ENCODE results near the gene GALNT17. TPM values are rescaled to one million over a fixed set of nuclear protein-coding genes. Genes with fewer than 3 reads are reported as not detected.

Gene GALNT17
- polyA plus RNA-seq, 1 donor (not counting 4 experiments of a cell fraction or from before 2014, with no cell fraction given), result not detected

DNA sequence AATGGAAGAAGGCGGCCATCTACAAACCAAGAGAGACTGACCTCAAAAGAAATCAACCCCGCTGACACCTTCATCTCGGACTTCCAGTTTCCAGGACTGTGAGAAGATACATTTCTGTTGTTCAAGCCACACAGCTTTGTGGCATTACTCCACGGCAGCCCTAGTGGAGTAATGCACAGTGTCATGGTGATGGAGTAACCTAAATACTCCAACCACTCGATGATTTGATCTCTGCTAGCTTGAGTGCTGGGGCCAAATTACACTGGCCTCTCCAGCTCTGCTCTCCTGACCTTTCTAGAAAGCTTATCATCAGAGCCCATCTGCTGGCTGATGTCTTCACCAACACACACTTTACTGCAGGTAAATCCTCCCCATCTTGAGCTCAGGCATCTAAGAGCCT, 52.2 kb downstream of the GALNT17 start:
- Histone ChIP-seq H3K79me2 (ENCODE audit: control insufficient read depth, insufficient read depth, low read length) (no peaks in the 10 kb centered on the region), H3K27ac (ENCODE audit: control insufficient read depth, insufficient read depth, low read length) (no peak overlapping the region), H4K20me1 (ENCODE audit: control insufficient read depth, extremely low read depth, insufficient read depth, low read length) (no peaks in the 10 kb centered on the region), H3K4me2 (ENCODE audit: control insufficient read depth, extremely low read depth, insufficient read depth, low read depth, low read length) (no peak overlapping the region), H2AFZ (ENCODE audit: control insufficient read depth, low read length) (no peak overlapping the region), H3K36me3 (ENCODE audit: control insufficient read depth in 2 of 2, extremely low read depth in 1 of 2, insufficient read depth in 2 of 2, low read length in 2 of 2) (no peaks in the 10 kb centered on the region), H3K9me3 (ENCODE audit: control insufficient read depth, low read depth, low read length) (no peaks in the 10 kb centered on the region), H3K9me1 (ENCODE audit: control insufficient read depth, extremely low read depth, insufficient read depth, low read length) (no peaks in the 10 kb centered on the region), H3K4me3 (ENCODE audit: control insufficient read depth in 2 of 3, extremely low read depth in 1 of 3, insufficient read depth in 2 of 3, low read depth in 1 of 3, low read length in 3 of 3) (no peak overlapping the region), H3K27me3 (ENCODE audit: control insufficient read depth, extremely low read depth, insufficient read depth, low read length) (no peaks in the 10 kb centered on the region), H3K9ac (ENCODE audit: control insufficient read depth, extremely low read depth, insufficient read depth, low read length) (no peak overlapping the region), H3K4me1 (ENCODE audit: control insufficient read depth, extremely low read depth, insufficient read depth, low read length) (no peaks in the 10 kb centered on the region)
- FAIRE-seq, result no peak
- dilution Hi-C loops (cut with MboI; ENCODE audit: extremely low pct_ligation_motif_present, low sequenced_read_pairs), result no loop called here
- TF ChIP-seq, protein P1, sequence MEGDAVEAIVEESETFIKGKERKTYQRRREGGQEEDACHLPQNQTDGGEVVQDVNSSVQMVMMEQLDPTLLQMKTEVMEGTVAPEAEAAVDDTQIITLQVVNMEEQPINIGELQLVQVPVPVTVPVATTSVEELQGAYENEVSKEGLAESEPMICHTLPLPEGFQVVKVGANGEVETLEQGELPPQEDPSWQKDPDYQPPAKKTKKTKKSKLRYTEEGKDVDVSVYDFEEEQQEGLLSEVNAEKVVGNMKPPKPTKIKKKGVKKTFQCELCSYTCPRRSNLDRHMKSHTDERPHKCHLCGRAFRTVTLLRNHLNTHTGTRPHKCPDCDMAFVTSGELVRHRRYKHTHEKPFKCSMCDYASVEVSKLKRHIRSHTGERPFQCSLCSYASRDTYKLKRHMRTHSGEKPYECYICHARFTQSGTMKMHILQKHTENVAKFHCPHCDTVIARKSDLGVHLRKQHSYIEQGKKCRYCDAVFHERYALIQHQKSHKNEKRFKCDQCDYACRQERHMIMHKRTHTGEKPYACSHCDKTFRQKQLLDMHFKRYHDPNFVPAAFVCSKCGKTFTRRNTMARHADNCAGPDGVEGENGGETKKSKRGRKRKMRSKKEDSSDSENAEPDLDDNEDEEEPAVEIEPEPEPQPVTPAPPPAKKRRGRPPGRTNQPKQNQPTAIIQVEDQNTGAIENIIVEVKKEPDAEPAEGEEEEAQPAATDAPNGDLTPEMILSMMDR (optimal IDR thresholded peaks at IDR 0.05 in 1 of 3, IDR thresholded peaks at IDR 0.05 in 1 of 3, conservative IDR thresholded peaks at IDR 0.05 in 1 of 3; ENCODE audit: extremely low read depth in 1 of 3, insufficient read depth in 2 of 3, low read length in 3 of 3), result no peak
- no peak for TF ChIP-seq EZH2 (IDR thresholded peaks at IDR 0.05; ENCODE audit: low read length)
- no peak for DNase-seq (ENCODE audit: low read depth, low spot score)

DNA sequence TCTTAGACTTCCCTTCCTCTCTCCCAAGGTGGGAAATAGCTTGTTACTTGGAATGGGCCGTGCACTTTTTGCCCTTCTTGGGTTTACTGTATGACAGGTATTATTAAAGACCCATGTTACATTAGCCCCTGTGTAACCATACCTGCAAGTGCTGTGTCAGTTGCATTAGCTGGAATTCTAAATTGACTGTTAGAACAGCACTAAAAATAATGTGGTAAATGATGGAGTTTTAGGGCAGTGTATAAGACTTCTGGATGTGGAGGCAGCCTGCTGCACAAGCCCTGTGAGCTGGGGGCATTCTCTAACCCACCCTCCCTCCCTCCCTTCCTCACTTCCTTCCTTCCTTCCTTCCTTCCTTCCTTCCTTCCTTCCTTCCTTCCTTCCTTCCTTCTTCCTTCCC, 52.7 kb downstream of the GALNT17 start:
- FAIRE-seq, result no peak
- Histone ChIP-seq H3K79me2 (ENCODE audit: control insufficient read depth, insufficient read depth, low read length) (no peaks in the 10 kb centered on the region), H2AFZ (ENCODE audit: control insufficient read depth, low read length) (no peak overlapping the region), H3K9me1 (ENCODE audit: control insufficient read depth, extremely low read depth, insufficient read depth, low read length) (no peaks in the 10 kb centered on the region), H3K27me3 (ENCODE audit: control insufficient read depth, extremely low read depth, insufficient read depth, low read length) (no peaks in the 10 kb centered on the region), H3K4me1 (ENCODE audit: control insufficient read depth, extremely low read depth, insufficient read depth, low read length) (no peaks in the 10 kb centered on the region), H3K9ac (ENCODE audit: control insufficient read depth, extremely low read depth, insufficient read depth, low read length) (no peak overlapping the region), H3K4me3 (ENCODE audit: control insufficient read depth in 2 of 3, extremely low read depth in 1 of 3, insufficient read depth in 2 of 3, low read depth in 1 of 3, low read length in 3 of 3) (no peak overlapping the region), H3K27ac (ENCODE audit: control insufficient read depth, insufficient read depth, low read length) (no peak overlapping the region), H4K20me1 (ENCODE audit: control insufficient read depth, extremely low read depth, insufficient read depth, low read length) (no peaks in the 10 kb centered on the region), H3K4me2 (ENCODE audit: control insufficient read depth, extremely low read depth, insufficient read depth, low read depth, low read length) (no peak overlapping the region), H3K36me3 (ENCODE audit: control insufficient read depth in 2 of 2, extremely low read depth in 1 of 2, insufficient read depth in 2 of 2, low read length in 2 of 2) (no peaks in the 10 kb centered on the region), H3K9me3 (ENCODE audit: control insufficient read depth, low read depth, low read length) (peaks cover 2% of the 10 kb centered on the region)
- TF ChIP-seq, protein P1 (optimal IDR thresholded peaks at IDR 0.05 in 1 of 3, IDR thresholded peaks at IDR 0.05 in 1 of 3, conservative IDR thresholded peaks at IDR 0.05 in 1 of 3; ENCODE audit: extremely low read depth in 1 of 3, insufficient read depth in 2 of 3, low read length in 3 of 3), result no peak
- TF ChIP-seq EZH2 (IDR thresholded peaks at IDR 0.05; ENCODE audit: low read length), result no peak
- no peak for DNase-seq (ENCODE audit: low read depth, low spot score)
- dilution Hi-C loops (cut with MboI; ENCODE audit: extremely low pct_ligation_motif_present, low sequenced_read_pairs), result no loop called here
